NCI-H2171 (cell line): ENCODE measurements around the gene SLC22A5.
A peak's percentile ranks its signal among the peaks of the same experiment; 100 is the strongest.
"Not testable (repeated sequence)": the region's sequence is repeated elsewhere in the genome, so short reads cannot be mapped to it uniquely, and the experiment has no call there.

Source experiments
- DNase-seq: peaks from one replicate; lab custom pipeline; 2025; lab: John Stamatoyannopoulos, UW

SLC22A5 gene

GRCh38 chr5:132388244-132389050 lies 18.9 kb downstream of the SLC22A5 start:
- DNase-seq, result no peak

GRCh38 chr5:132389051-132389331 lies 19.5 kb downstream of the SLC22A5 start:
- DNase-seq, result no peak

- DNase-seq, result no peak
These were observed 20.2 kb downstream of the SLC22A5 start for GRCh38 chr5:132389585-132390286.

GRCh38 chr5:132391247-132391646 lies 21.7 kb downstream of the SLC22A5 start:
- DNase-seq, result no peak

- DNase-seq, result no peak
These were observed 22.4 kb downstream of the SLC22A5 start for GRCh38 chr5:132391870-132392269.

GRCh38 chr5:132392411-132392810 lies 22.9 kb downstream of the SLC22A5 start:
- no peak for DNase-seq

GRCh38 chr5:132392978-132393825 lies 23.7 kb downstream of the SLC22A5 start:
- no peak for DNase-seq

- peak; percentile 49 for DNase-seq
These were observed 25.3 kb downstream of the SLC22A5 start for GRCh38 chr5:132394667-132395259.

- no peak for DNase-seq
These were observed 27.1 kb downstream of the SLC22A5 start for GRCh38 chr5:132396589-132397031.

GRCh38 chr5:132397224-132397623 lies 27.7 kb downstream of the SLC22A5 start:
- DNase-seq, result no peak

- not testable (repeated sequence) for DNase-seq
These were observed 28.6 kb downstream of the SLC22A5 start for GRCh38 chr5:132397936-132398675.

- not testable (repeated sequence) for DNase-seq
These were observed 34.5 kb downstream of the SLC22A5 start for GRCh38 chr5:132404041-132404440.

GRCh38 chr5:132405646-132406045 lies 36.1 kb downstream of the SLC22A5 start:
- DNase-seq, result no peak

GRCh38 chr5:132406144-132406783 lies 36.8 kb downstream of the SLC22A5 start:
- no peak for DNase-seq

GRCh38 chr5:132407970-132408369 lies 38.5 kb downstream of the SLC22A5 start:
- DNase-seq, result no peak

GRCh38 chr5:132408456-132408855 lies 38.9 kb downstream of the SLC22A5 start:
- DNase-seq, result no peak

- DNase-seq, result no peak
These were observed 39.5 kb downstream of the SLC22A5 start for GRCh38 chr5:132408965-132409364.

- peak; percentile 30 for DNase-seq
These were observed 41.2 kb downstream of the SLC22A5 start for GRCh38 chr5:132410451-132411303.

GRCh38 chr5:132411304-132412013 lies 41.9 kb downstream of the SLC22A5 start:
- DNase-seq, result no peak
